ENCODE data around the gene TSNAX. TPM values are rescaled to one million over a fixed set of nuclear protein-coding genes. Genes with fewer than 3 reads are reported as not detected.

Gene TSNAX
- total RNA-seq, 2 donors from 2014 or later: 14.9 to 42.0 TPM

DNA sequence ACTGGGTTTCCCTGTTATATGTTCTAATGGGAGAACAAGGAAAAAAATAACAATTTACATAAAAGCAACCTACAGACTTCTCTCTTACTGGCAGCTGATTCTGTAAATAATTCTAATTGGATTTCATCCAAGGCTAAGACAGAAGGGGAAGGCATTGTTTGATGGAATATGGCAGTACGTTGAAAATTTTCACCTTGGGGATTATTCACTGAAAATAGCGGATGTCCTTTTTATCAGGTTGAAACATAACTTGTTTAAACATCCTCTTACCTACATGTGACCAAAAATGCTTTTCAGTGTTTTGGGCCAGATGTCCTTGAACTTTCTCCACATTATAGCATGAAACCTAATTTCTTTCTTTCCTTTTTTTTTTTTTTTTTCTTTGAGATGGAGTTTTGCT lies 24.9 kb downstream of the TSNAX start:
- Histone ChIP-seq H3K27me3 (replicated peaks; ENCODE audit: insufficient read depth) (no peaks in the 10 kb centered on the region), H3K9me3 (no peaks in the 10 kb centered on the region), H3K36me3 (peaks cover 4% of the 10 kb centered on the region), H3K4me3 (no peak overlapping the region), H3K27ac (no peak overlapping the region), H3K4me1 (ENCODE audit: control insufficient read depth in 1 of 2, low read depth in 2 of 2) (peaks cover 5 to 9% of the 10 kb centered on the region in 2 donors)
- DNase-seq (ENCODE audit: low spot score) (no peak), ATAC-seq (ENCODE audit: insufficient number of reproducible peaks, low FRiP score, low read depth) (no peak)
- TF ChIP-seq, protein P1, sequence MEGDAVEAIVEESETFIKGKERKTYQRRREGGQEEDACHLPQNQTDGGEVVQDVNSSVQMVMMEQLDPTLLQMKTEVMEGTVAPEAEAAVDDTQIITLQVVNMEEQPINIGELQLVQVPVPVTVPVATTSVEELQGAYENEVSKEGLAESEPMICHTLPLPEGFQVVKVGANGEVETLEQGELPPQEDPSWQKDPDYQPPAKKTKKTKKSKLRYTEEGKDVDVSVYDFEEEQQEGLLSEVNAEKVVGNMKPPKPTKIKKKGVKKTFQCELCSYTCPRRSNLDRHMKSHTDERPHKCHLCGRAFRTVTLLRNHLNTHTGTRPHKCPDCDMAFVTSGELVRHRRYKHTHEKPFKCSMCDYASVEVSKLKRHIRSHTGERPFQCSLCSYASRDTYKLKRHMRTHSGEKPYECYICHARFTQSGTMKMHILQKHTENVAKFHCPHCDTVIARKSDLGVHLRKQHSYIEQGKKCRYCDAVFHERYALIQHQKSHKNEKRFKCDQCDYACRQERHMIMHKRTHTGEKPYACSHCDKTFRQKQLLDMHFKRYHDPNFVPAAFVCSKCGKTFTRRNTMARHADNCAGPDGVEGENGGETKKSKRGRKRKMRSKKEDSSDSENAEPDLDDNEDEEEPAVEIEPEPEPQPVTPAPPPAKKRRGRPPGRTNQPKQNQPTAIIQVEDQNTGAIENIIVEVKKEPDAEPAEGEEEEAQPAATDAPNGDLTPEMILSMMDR (IDR thresholded peaks at IDR 0.05): no peak

DNA sequence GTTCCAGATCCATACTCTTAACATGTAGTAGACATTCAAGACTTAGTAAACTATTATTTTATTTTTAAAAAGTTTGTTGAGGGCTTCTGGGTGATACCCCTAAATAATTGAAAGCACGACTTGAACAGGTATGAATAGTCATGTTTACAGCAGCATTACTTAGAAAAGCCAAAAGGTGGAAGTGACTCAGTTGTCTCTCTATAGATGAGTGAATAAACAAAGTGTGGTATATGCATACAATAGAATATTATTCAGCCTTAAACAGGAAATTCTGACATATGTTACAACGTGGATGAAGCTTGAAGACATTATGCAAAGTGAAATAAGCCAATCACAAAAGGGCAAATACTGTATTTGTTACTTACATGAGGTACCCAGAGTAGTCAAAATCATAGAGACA lies 26.5 kb downstream of the TSNAX start:
- Histone ChIP-seq H3K27me3 (replicated peaks; ENCODE audit: insufficient read depth) (no peaks in the 10 kb centered on the region), H3K27ac (no peak overlapping the region), H3K9me3 (no peaks in the 10 kb centered on the region), H3K4me3 (no peak overlapping the region), H3K36me3 (peaks cover 4% of the 10 kb centered on the region), H3K4me1 (ENCODE audit: control insufficient read depth in 1 of 2, low read depth in 2 of 2) (peaks cover 5 to 9% of the 10 kb centered on the region in 2 donors)
- no peak for DNase-seq (ENCODE audit: low spot score)
- TF ChIP-seq, protein P1 (IDR thresholded peaks at IDR 0.05): no peak
- ATAC-seq (ENCODE audit: insufficient number of reproducible peaks, low FRiP score, low read depth): no peak

DNA sequence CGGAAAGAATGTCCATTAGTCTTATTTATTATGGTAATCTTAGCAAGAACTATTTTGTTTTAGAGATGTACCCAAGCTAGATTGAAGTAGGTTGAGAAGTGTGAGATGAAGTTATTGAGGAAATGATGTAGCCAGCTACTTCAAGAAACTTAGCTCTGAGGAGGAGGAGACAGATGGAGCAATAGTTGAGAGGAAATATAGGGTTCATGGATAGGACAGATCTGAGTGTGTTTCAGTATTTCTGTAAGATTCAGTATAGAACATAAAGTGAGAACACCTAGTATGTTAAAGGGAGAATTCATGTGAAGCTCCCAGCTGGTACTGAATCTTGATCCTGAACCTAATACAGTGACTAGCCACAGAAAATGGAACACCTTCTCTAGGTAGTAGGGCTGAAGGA lies 28.9 kb downstream of the TSNAX start:
- no peak overlapping the region for H3K4me3 ChIP-seq
- no peaks in the 10 kb centered on the region for H3K9me3 ChIP-seq
- no peaks in the 10 kb centered on the region for H3K27me3 ChIP-seq (replicated peaks; ENCODE audit: insufficient read depth)
- H3K4me1 ChIP-seq (ENCODE audit: control insufficient read depth in 1 of 2, low read depth in 2 of 2): peaks cover 0 to 9% of the 10 kb centered on the region in 2 donors
- ATAC-seq (ENCODE audit: insufficient number of reproducible peaks, low FRiP score, low read depth): no peak
- H3K27ac ChIP-seq: no peak overlapping the region
- H3K36me3 ChIP-seq: peaks cover 7% of the 10 kb centered on the region
- DNase-seq (ENCODE audit: low spot score): no peak
- TF ChIP-seq, protein P1 (IDR thresholded peaks at IDR 0.05): no peak

DNA sequence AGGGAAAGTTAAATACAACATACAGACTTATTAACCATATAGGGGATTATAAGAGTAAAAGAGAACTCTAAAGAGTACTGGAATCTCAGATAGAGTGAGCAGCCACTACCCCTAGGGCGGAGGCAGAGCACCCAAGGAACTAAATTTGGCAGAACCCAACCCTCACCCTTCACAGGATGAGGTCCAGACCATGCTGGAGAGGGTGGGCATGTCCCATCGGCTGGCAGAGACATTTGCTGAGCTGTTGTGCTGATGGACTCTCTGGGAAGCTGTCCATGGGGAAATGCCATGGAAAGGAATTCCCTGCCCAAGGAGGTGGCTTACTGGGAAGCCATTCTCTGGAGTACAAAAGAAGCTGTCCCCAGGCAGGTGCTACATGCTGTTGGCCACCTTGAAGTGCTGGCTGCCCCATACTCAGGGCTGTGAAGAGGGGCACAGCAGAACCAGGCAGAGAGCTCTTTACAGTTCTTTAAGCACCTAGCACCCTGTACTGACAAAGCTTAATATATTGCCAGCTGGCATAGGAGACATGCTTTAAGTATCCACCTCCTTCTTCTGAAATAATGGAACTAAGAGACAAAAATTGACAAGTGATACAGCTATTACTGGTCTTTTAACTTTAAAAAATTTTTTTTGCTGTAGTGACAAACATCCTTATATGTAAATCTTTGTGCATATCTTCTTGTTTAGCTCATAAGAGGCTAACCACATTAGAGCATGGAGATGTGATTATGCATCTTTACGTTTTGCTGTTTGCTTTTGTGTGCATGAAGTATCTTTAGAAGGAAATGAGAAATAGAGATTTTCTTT lies 29.6 kb downstream of the TSNAX start:
- Histone ChIP-seq H3K4me1 (ENCODE audit: control insufficient read depth in 1 of 2, low read depth in 2 of 2) (peaks cover 0 to 9% of the 10 kb centered on the region in 2 donors), H3K9me3 (no peaks in the 10 kb centered on the region), H3K27ac (no peak overlapping the region), H3K27me3 (replicated peaks; ENCODE audit: insufficient read depth) (no peaks in the 10 kb centered on the region), H3K36me3 (peaks cover 9% of the 10 kb centered on the region), H3K4me3 (no peak overlapping the region)
- TF ChIP-seq, protein P1 (IDR thresholded peaks at IDR 0.05): no peak
- ATAC-seq (ENCODE audit: insufficient number of reproducible peaks, low FRiP score, low read depth) (no peak), DNase-seq (ENCODE audit: low spot score) (no peak)

DNA sequence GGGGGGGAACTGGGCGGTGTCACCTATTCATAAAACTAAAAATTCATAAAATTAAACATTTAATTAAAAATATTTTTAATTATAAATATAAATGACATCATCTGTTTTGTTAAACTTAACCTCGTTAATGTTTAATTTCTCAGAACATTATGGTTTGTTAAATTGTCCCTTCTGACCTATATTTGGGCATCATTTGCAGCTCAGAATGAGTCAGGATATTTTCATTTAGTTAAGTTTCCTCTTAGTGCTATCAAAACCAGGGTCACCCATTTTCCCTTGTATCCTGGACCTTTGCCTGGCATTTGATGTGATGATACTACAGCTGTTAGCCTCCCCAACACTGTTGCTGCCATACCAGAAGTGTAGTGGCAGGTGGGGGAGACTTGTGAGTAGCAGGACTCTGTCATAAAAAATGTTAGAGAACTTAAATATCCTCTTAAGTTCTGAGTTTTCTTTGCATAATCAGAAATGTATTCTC lies 30.3 kb downstream of the TSNAX start:
- DNase-seq (ENCODE audit: low spot score) (no peak), ATAC-seq (ENCODE audit: insufficient number of reproducible peaks, low FRiP score, low read depth) (no peak)
- TF ChIP-seq, protein P1 (IDR thresholded peaks at IDR 0.05): no peak
- no peak overlapping the region for H3K4me3 ChIP-seq
- no peaks in the 10 kb centered on the region for H3K27me3 ChIP-seq (replicated peaks; ENCODE audit: insufficient read depth)
- peaks cover 0 to 9% of the 10 kb centered on the region in 2 donors for H3K4me1 ChIP-seq (ENCODE audit: control insufficient read depth in 1 of 2, low read depth in 2 of 2)
- H3K9me3 ChIP-seq: no peaks in the 10 kb centered on the region
- peaks cover 12% of the 10 kb centered on the region for H3K36me3 ChIP-seq
- no peak overlapping the region for H3K27ac ChIP-seq

Measured in thoracic aorta (tissue), 2 donors.